Measurements from ENCODE around the gene SH3PXD2A. TPM values are rescaled to one million over a fixed set of nuclear protein-coding genes. Genes with fewer than 3 reads are reported as not detected.

SH3PXD2A gene
- total RNA-seq, 1 donor from 2014 or later = 30.3 TPM

- H3K9me3 ChIP-seq (ENCODE audit: control insufficient read depth in 3 of 3, low read length in 3 of 3) = no peaks in the 10 kb centered on the region
- peaks cover 4 to 8% (median 5%) of the 10 kb centered on the region in 3 donors for H3K4me1 ChIP-seq (ENCODE audit: control insufficient read depth in 3 of 3, insufficient read depth in 3 of 3, low read length in 3 of 3)
- H3K9ac ChIP-seq (ENCODE audit: low read depth in 1 of 3, low read length in 3 of 3) = no peak overlapping the region
- no peak overlapping the region for H3K4me3 ChIP-seq (ENCODE audit: low read length in 3 of 3)
- no peaks in the 10 kb centered on the region for H3K36me3 ChIP-seq (ENCODE audit: control insufficient read depth in 3 of 3, insufficient read depth in 3 of 3, low read length in 3 of 3)
- no peak overlapping the region for H3K27ac ChIP-seq (ENCODE audit: low read depth, low read length)
- H3K27me3 ChIP-seq (ENCODE audit: control insufficient read depth in 3 of 3, insufficient read depth in 3 of 3, low read length in 3 of 3) = no peaks in the 10 kb centered on the region
Observed at GRCh38 chr10:103701380-103702222, 153.8 kb downstream of the SH3PXD2A start.

- Histone ChIP-seq H3K4me1 (ENCODE audit: control insufficient read depth in 3 of 3, insufficient read depth in 3 of 3, low read length in 3 of 3) (peaks cover 13 to 20% (median 15%) of the 10 kb centered on the region in 3 donors), H3K27ac (ENCODE audit: low read depth, low read length) (no peak overlapping the region), H3K36me3 (ENCODE audit: control insufficient read depth in 3 of 3, insufficient read depth in 3 of 3, low read length in 3 of 3) (no peaks in the 10 kb centered on the region), H3K27me3 (ENCODE audit: control insufficient read depth in 3 of 3, insufficient read depth in 3 of 3, low read length in 3 of 3) (no peaks in the 10 kb centered on the region), H3K9ac (ENCODE audit: low read depth in 1 of 3, low read length in 3 of 3) (no peak overlapping the region), H3K4me3 (ENCODE audit: low read length in 3 of 3) (no peak overlapping the region), H3K9me3 (ENCODE audit: control insufficient read depth in 3 of 3, low read length in 3 of 3) (no peaks in the 10 kb centered on the region)
Observed at GRCh38 chr10:103700436-103700715, 155.0 kb downstream of the SH3PXD2A start.

- peaks cover 13 to 23% (median 15%) of the 10 kb centered on the region in 3 donors for H3K4me1 ChIP-seq (ENCODE audit: control insufficient read depth in 3 of 3, insufficient read depth in 3 of 3, low read length in 3 of 3)
- no peaks in the 10 kb centered on the region for H3K36me3 ChIP-seq (ENCODE audit: control insufficient read depth in 3 of 3, insufficient read depth in 3 of 3, low read length in 3 of 3)
- H3K9me3 ChIP-seq (ENCODE audit: control insufficient read depth in 3 of 3, low read length in 3 of 3) = no peaks in the 10 kb centered on the region
- no peak overlapping the region for H3K9ac ChIP-seq (ENCODE audit: low read depth in 1 of 3, low read length in 3 of 3)
- no peak overlapping the region for H3K4me3 ChIP-seq (ENCODE audit: low read length in 3 of 3)
- no peak overlapping the region for H3K27ac ChIP-seq (ENCODE audit: low read depth, low read length)
- no peaks in the 10 kb centered on the region for H3K27me3 ChIP-seq (ENCODE audit: control insufficient read depth in 3 of 3, insufficient read depth in 3 of 3, low read length in 3 of 3)
Observed at GRCh38 chr10:103699611-103700435, 155.6 kb downstream of the SH3PXD2A start.

- no peak overlapping the region for H3K27ac ChIP-seq (ENCODE audit: low read depth, low read length)
- H3K4me3 ChIP-seq (ENCODE audit: low read length in 3 of 3) = no peak overlapping the region
- H3K36me3 ChIP-seq (ENCODE audit: control insufficient read depth in 3 of 3, insufficient read depth in 3 of 3, low read length in 3 of 3) = no peaks in the 10 kb centered on the region
- peaks cover 19 to 37% (median 20%) of the 10 kb centered on the region in 3 donors for H3K4me1 ChIP-seq (ENCODE audit: control insufficient read depth in 3 of 3, insufficient read depth in 3 of 3, low read length in 3 of 3)
- no peaks in the 10 kb centered on the region for H3K27me3 ChIP-seq (ENCODE audit: control insufficient read depth in 3 of 3, insufficient read depth in 3 of 3, low read length in 3 of 3)
- H3K9me3 ChIP-seq (ENCODE audit: control insufficient read depth in 3 of 3, low read length in 3 of 3) = no peaks in the 10 kb centered on the region
- H3K9ac ChIP-seq (ENCODE audit: low read depth in 1 of 3, low read length in 3 of 3) = no peak overlapping the region
Observed at GRCh38 chr10:103698266-103698665, 157.1 kb downstream of the SH3PXD2A start.

GRCh38 chr10:103697787-103698186, 157.6 kb downstream of the SH3PXD2A start:
- Histone ChIP-seq H3K27me3 (ENCODE audit: control insufficient read depth in 3 of 3, insufficient read depth in 3 of 3, low read length in 3 of 3) (no peaks in the 10 kb centered on the region), H3K4me3 (ENCODE audit: low read length in 3 of 3) (no peak overlapping the region), H3K9me3 (ENCODE audit: control insufficient read depth in 3 of 3, low read length in 3 of 3) (no peaks in the 10 kb centered on the region), H3K9ac (ENCODE audit: low read depth in 1 of 3, low read length in 3 of 3) (no peak overlapping the region), H3K4me1 (ENCODE audit: control insufficient read depth in 3 of 3, insufficient read depth in 3 of 3, low read length in 3 of 3) (peaks cover 19 to 37% (median 20%) of the 10 kb centered on the region in 3 donors), H3K36me3 (ENCODE audit: control insufficient read depth in 3 of 3, insufficient read depth in 3 of 3, low read length in 3 of 3) (no peaks in the 10 kb centered on the region), H3K27ac (ENCODE audit: low read depth, low read length) (no peak overlapping the region)

- no peaks in the 10 kb centered on the region for H3K9me3 ChIP-seq (ENCODE audit: control insufficient read depth in 3 of 3, low read length in 3 of 3)
- H3K27ac ChIP-seq (ENCODE audit: low read depth, low read length) = peak overlapping the region; percentile 73
- H3K27me3 ChIP-seq (ENCODE audit: control insufficient read depth in 3 of 3, insufficient read depth in 3 of 3, low read length in 3 of 3) = no peaks in the 10 kb centered on the region
- H3K36me3 ChIP-seq (ENCODE audit: control insufficient read depth in 3 of 3, insufficient read depth in 3 of 3, low read length in 3 of 3) = no peaks in the 10 kb centered on the region
- H3K9ac ChIP-seq (ENCODE audit: low read depth in 1 of 3, low read length in 3 of 3) = peak overlapping the region in 1 of 3 donors; percentile 12
- peaks cover 19 to 40% (median 20%) of the 10 kb centered on the region in 3 donors for H3K4me1 ChIP-seq (ENCODE audit: control insufficient read depth in 3 of 3, insufficient read depth in 3 of 3, low read length in 3 of 3)
- no peak overlapping the region for H3K4me3 ChIP-seq (ENCODE audit: low read length in 3 of 3)
Observed at GRCh38 chr10:103696411-103697145, 158.8 kb downstream of the SH3PXD2A start.

GRCh38 chr10:103696094-103696410, 159.3 kb downstream of the SH3PXD2A start:
- Histone ChIP-seq H3K4me3 (ENCODE audit: low read length in 3 of 3) (no peak overlapping the region), H3K9ac (ENCODE audit: low read depth in 1 of 3, low read length in 3 of 3) (peak overlapping the region in 1 of 3 donors; percentile 12), H3K4me1 (ENCODE audit: control insufficient read depth in 3 of 3, insufficient read depth in 3 of 3, low read length in 3 of 3) (peaks cover 19 to 40% (median 20%) of the 10 kb centered on the region in 3 donors)

GRCh38 chr10:103695584-103696005, 159.8 kb downstream of the SH3PXD2A start:
- Histone ChIP-seq H3K4me1 (ENCODE audit: control insufficient read depth in 3 of 3, insufficient read depth in 3 of 3, low read length in 3 of 3) (peaks cover 19 to 40% (median 20%) of the 10 kb centered on the region in 3 donors), H3K36me3 (ENCODE audit: control insufficient read depth in 3 of 3, insufficient read depth in 3 of 3, low read length in 3 of 3) (no peaks in the 10 kb centered on the region), H3K4me3 (ENCODE audit: low read length in 3 of 3) (no peak overlapping the region), H3K27ac (ENCODE audit: low read depth, low read length) (peak overlapping the region; percentile 73), H3K9ac (ENCODE audit: low read depth in 1 of 3, low read length in 3 of 3) (no peak overlapping the region), H3K27me3 (ENCODE audit: control insufficient read depth in 3 of 3, insufficient read depth in 3 of 3, low read length in 3 of 3) (no peaks in the 10 kb centered on the region), H3K9me3 (ENCODE audit: control insufficient read depth in 3 of 3, low read length in 3 of 3) (no peaks in the 10 kb centered on the region)

More at GRCh38 chr10:103696094-103696410, 159.3 kb downstream of the SH3PXD2A start:
- H3K27ac ChIP-seq (ENCODE audit: low read depth, low read length) = peak overlapping the region; percentile 73
- H3K36me3 ChIP-seq (ENCODE audit: control insufficient read depth in 3 of 3, insufficient read depth in 3 of 3, low read length in 3 of 3) = no peaks in the 10 kb centered on the region
- H3K27me3 ChIP-seq (ENCODE audit: control insufficient read depth in 3 of 3, insufficient read depth in 3 of 3, low read length in 3 of 3) = no peaks in the 10 kb centered on the region
- H3K9me3 ChIP-seq (ENCODE audit: control insufficient read depth in 3 of 3, low read length in 3 of 3) = no peaks in the 10 kb centered on the region

GRCh38 chr10:103693812-103694205, 161.6 kb downstream of the SH3PXD2A start:
- Histone ChIP-seq H3K4me1 (ENCODE audit: control insufficient read depth in 3 of 3, insufficient read depth in 3 of 3, low read length in 3 of 3) (peaks cover 19 to 40% (median 20%) of the 10 kb centered on the region in 3 donors), H3K4me3 (ENCODE audit: low read length in 3 of 3) (peak overlapping the region; percentile 32 to 56 (median 43)), H3K36me3 (ENCODE audit: control insufficient read depth in 3 of 3, insufficient read depth in 3 of 3, low read length in 3 of 3) (no peaks in the 10 kb centered on the region), H3K27ac (ENCODE audit: low read depth, low read length) (no peak overlapping the region), H3K9ac (ENCODE audit: low read depth in 1 of 3, low read length in 3 of 3) (peak overlapping the region in 2 of 3 donors; percentile 14 to 25), H3K9me3 (ENCODE audit: control insufficient read depth in 3 of 3, low read length in 3 of 3) (no peaks in the 10 kb centered on the region), H3K27me3 (ENCODE audit: control insufficient read depth in 3 of 3, insufficient read depth in 3 of 3, low read length in 3 of 3) (no peaks in the 10 kb centered on the region)
